Measurements from ENCODE around the gene ADGRL3. TPM values are rescaled to one million over a fixed set of nuclear protein-coding genes. Genes with fewer than 3 reads are reported as not detected.

Gene ADGRL3
- total RNA-seq, 3 donors from 2014 or later, result not detected

DNA sequence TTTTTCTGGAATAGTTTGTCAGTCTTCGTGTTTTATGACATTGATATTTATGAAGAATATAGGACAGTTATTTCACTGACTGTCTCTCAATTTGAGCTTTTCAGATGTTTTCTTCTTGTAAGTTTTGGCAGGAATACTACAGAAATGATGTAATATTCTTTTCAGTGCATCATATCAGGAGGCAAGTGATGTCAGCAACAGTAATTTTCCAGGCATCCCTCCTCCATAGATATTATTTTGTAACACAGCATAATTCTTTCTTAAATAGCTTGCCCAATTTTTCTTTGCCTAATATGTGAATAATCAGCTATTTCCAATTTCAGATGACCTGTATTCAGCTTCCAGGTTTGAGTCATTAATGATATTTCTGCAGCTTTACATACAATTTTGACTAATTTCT is 211.1 kb downstream of the ADGRL3 start:
- Mint-ChIP-seq H3K9me3 (no peaks in the 10 kb centered on the region), H3K4me1 (ENCODE audit: low read depth) (no peaks in the 10 kb centered on the region)
- DNase-seq, result no peak

DNA sequence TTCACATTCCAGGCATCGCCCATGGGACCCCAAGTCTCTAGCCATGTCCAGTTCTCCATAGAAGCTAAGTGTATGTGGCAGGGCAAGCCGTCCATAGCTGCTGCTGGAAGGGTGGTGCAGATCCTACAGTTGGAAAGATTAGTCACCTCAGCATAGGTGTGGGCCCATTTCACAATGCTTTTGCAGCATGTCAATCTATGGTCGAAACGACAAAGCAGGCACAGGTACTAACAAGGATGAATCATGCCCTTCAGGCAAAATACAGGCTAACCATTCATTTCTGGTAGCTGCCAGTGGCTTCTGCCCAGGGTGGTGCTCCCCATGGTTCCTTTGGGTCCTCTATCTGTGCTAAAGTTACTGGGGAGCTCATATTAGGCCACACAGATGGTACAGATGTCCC is 225.2 kb downstream of the ADGRL3 start:
- ATAC-seq (no peak), DNase-seq (no peak)
- Mint-ChIP-seq H3K36me3 (ENCODE audit: insufficient read depth) (no peaks in the 10 kb centered on the region), H3K4me3 (no peak overlapping the region), H3K27me3 (ENCODE audit: low read depth) (no peaks in the 10 kb centered on the region), H3K4me1 (ENCODE audit: low read depth) (no peaks in the 10 kb centered on the region), H3K9me3 (peaks cover 8% of the 10 kb centered on the region)

More for the DNA sequence above, 211.1 kb downstream of the ADGRL3 start:
- Mint-ChIP-seq H3K4me3 (no peak overlapping the region), H3K36me3 (ENCODE audit: insufficient read depth) (no peaks in the 10 kb centered on the region), H3K27me3 (ENCODE audit: low read depth) (no peaks in the 10 kb centered on the region)
- no peak for ATAC-seq

- no peak overlapping the region for H3K4me3 Mint-ChIP-seq
- DNase-seq, result no peak
- peaks cover 8% of the 10 kb centered on the region for H3K9me3 Mint-ChIP-seq
- no peak for ATAC-seq
- no peaks in the 10 kb centered on the region for H3K4me1 Mint-ChIP-seq (ENCODE audit: low read depth)
- no peaks in the 10 kb centered on the region for H3K27me3 Mint-ChIP-seq (ENCODE audit: low read depth)
- no peaks in the 10 kb centered on the region for H3K36me3 Mint-ChIP-seq (ENCODE audit: insufficient read depth)
Measured at GRCh38 chr4:61426229-61426628, 226.1 kb downstream of the ADGRL3 start.

DNA sequence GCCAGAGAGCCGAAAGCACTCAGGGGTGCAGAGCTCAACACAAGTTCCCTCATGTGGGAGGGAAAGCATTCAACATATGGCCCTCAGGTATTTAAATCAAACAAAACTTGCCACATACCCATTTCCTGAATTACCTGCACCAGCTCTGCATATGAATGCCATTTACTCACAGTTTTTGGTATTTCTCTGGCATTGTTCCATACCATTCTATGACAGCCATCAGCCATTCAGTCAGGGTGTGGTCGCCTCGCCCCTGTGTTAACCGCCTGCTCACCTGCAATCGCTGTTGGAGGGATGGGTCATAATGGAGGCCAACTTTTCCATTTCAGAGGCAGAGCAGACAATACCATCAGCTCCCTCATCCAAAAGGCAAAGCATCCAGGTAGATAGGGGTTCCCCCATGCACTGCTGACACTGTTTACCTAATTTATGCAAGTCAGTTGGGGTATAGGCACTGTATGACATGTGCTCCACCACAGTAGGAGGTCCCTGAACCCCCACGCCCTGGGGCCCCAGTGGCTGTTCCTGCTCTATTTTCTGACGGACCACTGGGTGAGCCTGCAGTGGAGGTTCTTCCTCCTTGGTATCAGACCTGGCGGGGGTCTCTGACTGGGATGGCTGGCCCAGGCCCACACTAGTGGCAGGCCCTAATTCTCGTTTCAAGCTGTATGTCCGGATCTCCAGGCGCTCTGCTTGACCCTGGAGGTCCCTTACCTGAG is 227.1 kb downstream of the ADGRL3 start:
- DNase-seq (no peak), ATAC-seq (no peak)
- H3K4me1 Mint-ChIP-seq (ENCODE audit: low read depth), result no peaks in the 10 kb centered on the region
- peaks cover 8% of the 10 kb centered on the region for H3K9me3 Mint-ChIP-seq
- no peak overlapping the region for H3K4me3 Mint-ChIP-seq
- no peaks in the 10 kb centered on the region for H3K36me3 Mint-ChIP-seq (ENCODE audit: insufficient read depth)
- H3K27me3 Mint-ChIP-seq (ENCODE audit: low read depth), result no peaks in the 10 kb centered on the region

DNA sequence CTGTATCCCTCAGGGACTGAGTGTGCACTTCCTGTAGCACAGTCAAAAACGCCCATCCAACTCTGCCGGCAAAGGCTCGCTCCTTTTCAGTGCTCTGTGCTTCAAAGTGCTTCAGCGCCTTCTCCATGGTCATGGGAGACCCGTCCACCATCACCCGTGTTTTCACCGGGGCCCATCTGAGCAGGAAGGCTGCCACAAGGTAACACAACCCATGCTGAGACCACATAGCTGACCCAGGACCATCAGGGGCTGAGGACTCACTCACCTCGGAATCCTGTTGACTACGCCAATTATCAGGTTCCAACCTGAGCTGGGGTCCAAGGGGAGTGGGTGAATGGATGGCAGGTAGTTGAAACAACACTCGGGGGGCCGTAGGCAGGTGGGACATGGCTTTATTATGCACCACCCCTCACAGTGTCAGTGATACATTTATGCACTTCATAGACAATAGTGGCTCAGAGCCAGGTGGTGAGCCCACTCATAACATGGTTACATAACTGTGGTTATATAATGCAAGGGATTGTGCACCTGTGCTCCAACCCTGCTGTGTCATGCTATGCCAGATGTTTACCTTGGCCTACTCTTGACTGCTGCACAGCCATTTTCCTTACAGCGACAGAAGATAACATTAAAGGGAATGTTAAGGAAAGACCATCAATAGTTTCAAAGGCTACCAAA is 227.8 kb downstream of the ADGRL3 start:
- no peak for DNase-seq
- Mint-ChIP-seq H3K4me3 (no peak overlapping the region), H3K9me3 (peaks cover 8% of the 10 kb centered on the region), H3K27me3 (ENCODE audit: low read depth) (no peaks in the 10 kb centered on the region), H3K4me1 (ENCODE audit: low read depth) (no peaks in the 10 kb centered on the region), H3K36me3 (ENCODE audit: insufficient read depth) (no peaks in the 10 kb centered on the region)
- no peak for ATAC-seq

DNA sequence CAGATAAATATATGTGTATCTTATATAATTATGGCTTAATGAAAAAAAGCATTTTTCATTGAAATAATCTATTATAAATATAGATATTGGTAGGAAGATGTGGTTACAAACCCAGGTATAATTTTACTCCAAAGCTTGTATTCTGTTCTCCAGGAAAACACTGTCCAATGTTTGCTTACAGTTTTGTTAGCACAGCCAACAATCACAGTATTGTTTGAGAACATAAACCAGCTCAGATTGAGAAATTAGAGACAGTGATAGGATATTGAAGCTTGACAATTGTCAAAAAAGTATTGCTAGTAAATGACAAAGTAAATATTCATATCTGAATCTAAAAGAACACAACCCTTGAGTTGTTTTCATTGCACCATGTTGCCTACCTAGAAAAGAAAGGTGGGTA is 228.8 kb downstream of the ADGRL3 start:
- no peak for ATAC-seq
- H3K36me3 Mint-ChIP-seq (ENCODE audit: insufficient read depth), result no peaks in the 10 kb centered on the region
- peaks cover 8% of the 10 kb centered on the region for H3K9me3 Mint-ChIP-seq
- no peaks in the 10 kb centered on the region for H3K4me1 Mint-ChIP-seq (ENCODE audit: low read depth)
- DNase-seq, result no peak
- no peak overlapping the region for H3K4me3 Mint-ChIP-seq
- no peaks in the 10 kb centered on the region for H3K27me3 Mint-ChIP-seq (ENCODE audit: low read depth)

- ATAC-seq, result no peak
- peaks cover 13% of the 10 kb centered on the region for H3K9me3 Mint-ChIP-seq
- DNase-seq, result no peak
- no peak overlapping the region for H3K4me3 Mint-ChIP-seq
- no peaks in the 10 kb centered on the region for H3K4me1 Mint-ChIP-seq (ENCODE audit: low read depth)
- H3K36me3 Mint-ChIP-seq (ENCODE audit: insufficient read depth), result no peaks in the 10 kb centered on the region
- H3K27me3 Mint-ChIP-seq (ENCODE audit: low read depth), result no peaks in the 10 kb centered on the region
Measured at GRCh38 chr4:61431131-61431530, 231.0 kb downstream of the ADGRL3 start.

DNA sequence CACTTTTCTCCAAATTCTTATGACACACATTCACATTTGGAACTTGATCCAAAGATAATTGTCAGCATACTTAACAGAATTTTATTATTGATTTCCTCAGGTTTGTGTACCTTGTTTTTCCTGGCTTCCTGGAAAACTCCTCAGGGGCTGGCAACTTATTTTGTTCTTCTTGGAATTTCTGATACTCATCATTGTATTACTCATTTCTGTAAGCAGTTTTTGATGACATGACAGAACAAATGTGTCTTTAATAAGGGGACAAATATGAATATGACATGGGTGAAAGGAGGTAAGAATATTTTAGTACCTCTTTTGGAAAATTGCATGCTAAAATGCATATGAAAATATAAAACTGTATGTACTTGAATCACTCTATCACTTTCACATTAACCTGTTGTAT is 237.8 kb downstream of the ADGRL3 start:
- H3K27me3 Mint-ChIP-seq (ENCODE audit: low read depth), result no peaks in the 10 kb centered on the region
- no peak for DNase-seq
- peaks cover 26% of the 10 kb centered on the region for H3K9me3 Mint-ChIP-seq
- no peak for ATAC-seq
- no peaks in the 10 kb centered on the region for H3K36me3 Mint-ChIP-seq (ENCODE audit: insufficient read depth)
- H3K4me3 Mint-ChIP-seq, result no peak overlapping the region
- no peaks in the 10 kb centered on the region for H3K4me1 Mint-ChIP-seq (ENCODE audit: low read depth)

DNA sequence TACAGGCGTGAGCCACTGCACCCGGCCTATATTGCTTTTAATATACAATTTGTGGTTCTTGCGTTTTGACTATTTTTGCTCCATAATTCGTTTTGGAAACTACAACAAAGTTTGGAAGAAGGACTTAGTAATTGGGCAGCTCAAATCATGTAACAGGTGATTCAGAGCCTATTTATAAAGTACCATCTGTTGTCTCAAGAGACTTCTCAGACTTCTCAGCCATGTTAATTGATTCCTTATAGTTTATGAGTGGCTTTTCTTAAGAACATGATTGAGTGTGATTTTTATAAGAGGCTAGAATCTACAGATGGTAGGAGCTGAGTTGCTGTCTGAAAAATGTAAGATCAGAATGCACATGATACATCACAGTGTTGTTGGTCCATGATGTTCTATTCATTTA is 240.2 kb downstream of the ADGRL3 start:
- peaks cover 17% of the 10 kb centered on the region for H3K9me3 Mint-ChIP-seq

GRCh38 chr4:61442936-61443335 is 242.8 kb downstream of the ADGRL3 start:
- Mint-ChIP-seq H3K4me1 (ENCODE audit: low read depth) (no peaks in the 10 kb centered on the region), H3K4me3 (no peak overlapping the region), H3K9me3 (peaks cover 18% of the 10 kb centered on the region), H3K27me3 (ENCODE audit: low read depth) (no peaks in the 10 kb centered on the region), H3K36me3 (ENCODE audit: insufficient read depth) (no peaks in the 10 kb centered on the region)
- DNase-seq, result no peak
- no peak for ATAC-seq

More for the DNA sequence above, 240.2 kb downstream of the ADGRL3 start:
- DNase-seq (no peak), ATAC-seq (no peak)
- Mint-ChIP-seq H3K4me3 (no peak overlapping the region), H3K4me1 (ENCODE audit: low read depth) (no peaks in the 10 kb centered on the region), H3K27me3 (ENCODE audit: low read depth) (no peaks in the 10 kb centered on the region), H3K36me3 (ENCODE audit: insufficient read depth) (no peaks in the 10 kb centered on the region)

- Mint-ChIP-seq H3K36me3 (ENCODE audit: insufficient read depth) (no peaks in the 10 kb centered on the region), H3K9me3 (peaks cover 18% of the 10 kb centered on the region), H3K27me3 (ENCODE audit: low read depth) (no peaks in the 10 kb centered on the region), H3K4me1 (ENCODE audit: low read depth) (no peaks in the 10 kb centered on the region), H3K4me3 (no peak overlapping the region)
- DNase-seq (no peak), ATAC-seq (no peak)
Measured at GRCh38 chr4:61443813-61444510, 243.8 kb downstream of the ADGRL3 start.

- Mint-ChIP-seq H3K4me3 (no peak overlapping the region), H3K36me3 (ENCODE audit: insufficient read depth) (no peaks in the 10 kb centered on the region), H3K9me3 (peaks cover 18% of the 10 kb centered on the region), H3K4me1 (ENCODE audit: low read depth) (no peaks in the 10 kb centered on the region), H3K27me3 (ENCODE audit: low read depth) (no peaks in the 10 kb centered on the region)
- no peak for DNase-seq
- no peak for ATAC-seq
Measured at GRCh38 chr4:61445374-61446063, 245.4 kb downstream of the ADGRL3 start.

DNA sequence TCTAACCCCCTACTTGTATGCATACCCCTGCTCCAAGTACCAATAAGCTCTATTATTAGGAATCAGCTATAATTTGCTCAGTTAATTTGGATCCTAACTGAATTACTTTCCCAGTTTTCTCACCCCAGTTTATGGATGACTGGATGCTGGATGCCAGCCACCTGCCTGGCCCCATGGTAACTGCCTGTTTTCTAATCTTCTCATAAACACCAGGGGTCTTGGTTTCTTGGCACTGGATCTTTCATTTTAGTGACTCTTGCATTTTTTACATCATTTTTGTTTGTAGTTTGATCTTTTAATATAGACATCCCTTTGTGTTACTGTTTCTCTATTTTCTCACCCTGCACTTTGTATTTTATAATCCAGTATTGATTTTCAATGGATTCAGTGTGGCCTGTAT is 246.8 kb downstream of the ADGRL3 start:
- H3K9me3 Mint-ChIP-seq, result peaks cover 10% of the 10 kb centered on the region
- H3K4me1 Mint-ChIP-seq (ENCODE audit: low read depth), result no peaks in the 10 kb centered on the region
- ATAC-seq, result no peak
- DNase-seq, result no peak
- no peaks in the 10 kb centered on the region for H3K27me3 Mint-ChIP-seq (ENCODE audit: low read depth)
- no peak overlapping the region for H3K4me3 Mint-ChIP-seq
- H3K36me3 Mint-ChIP-seq (ENCODE audit: insufficient read depth), result no peaks in the 10 kb centered on the region

DNA sequence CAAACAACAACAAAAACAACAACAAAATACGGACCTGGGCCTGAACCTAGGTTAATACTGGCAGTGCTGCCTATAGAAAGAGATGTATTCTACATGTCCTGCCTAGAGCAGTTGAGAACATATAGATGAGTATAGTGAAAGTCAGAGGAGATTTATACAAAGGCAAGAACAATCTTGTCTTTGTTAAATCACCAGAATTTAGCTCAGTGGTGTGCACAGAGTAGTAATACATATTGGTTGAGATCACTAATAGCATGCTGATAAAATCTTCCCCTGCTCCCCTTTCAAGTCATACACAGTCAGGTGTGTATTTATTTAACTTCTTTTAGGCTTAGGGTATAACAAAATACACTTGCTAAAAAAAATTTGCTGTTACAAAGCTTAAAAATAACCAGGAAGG is 247.8 kb downstream of the ADGRL3 start:
- ATAC-seq (no peak), DNase-seq (no peak)
- Mint-ChIP-seq H3K4me1 (ENCODE audit: low read depth) (no peaks in the 10 kb centered on the region), H3K4me3 (no peak overlapping the region), H3K27me3 (ENCODE audit: low read depth) (no peaks in the 10 kb centered on the region), H3K9me3 (peaks cover 11% of the 10 kb centered on the region), H3K36me3 (ENCODE audit: insufficient read depth) (no peaks in the 10 kb centered on the region)

All from activated T-cell treated with anti-CD3 and anti-CD28 coated beads, Interleukin-2, amount 50 U/mL, for 4 hours (primary cell).